Aorta (tissue), 5 donors: ENCODE measurements around the gene CSF2. TPM values are rescaled to one million over a fixed set of nuclear protein-coding genes. Genes with fewer than 3 reads are reported as not detected.

ENCODE experiments used
- ATAC-seq: fragments of 200-7000 bp; cut with Tn5 transposase; one replicate; pipeline ENCODE4 v1.9.1; 2022; ENCODE audit warnings: moderate library complexity; ENCODE audit not compliant: low FRiP score
- DNase-seq, 2 donors: peaks; one replicate each; pipeline ENCODE4 v3.0.0-alpha.2; 2020
- H3K27ac ChIP-seq, 2 donors: one replicate each; pipeline ENCODE4 v1.5.1; 2013; ENCODE audit warnings: low read length in 2 of 2, mild to moderate bottlenecking in 2 of 2, moderate library complexity in 2 of 2, control low read depth in 1 of 2, inconsistent platforms in 1 of 2, low read depth in 1 of 2
- H3K27me3 ChIP-seq, 2 donors: one replicate each; pipeline ENCODE4 v1.6.1; 2013; ENCODE audit warnings: control low read depth in 1 of 2, low read length in 1 of 2, mild to moderate bottlenecking in 1 of 2, moderate library complexity in 1 of 2; ENCODE audit not compliant: insufficient read depth in 2 of 2, control insufficient read depth in 1 of 2
- H3K36me3 ChIP-seq, 2 donors: one replicate each; pipeline ENCODE4 v1.6.1; 2013; ENCODE audit warnings: control low read depth in 1 of 2, low read length in 1 of 2, mild to moderate bottlenecking in 1 of 2; ENCODE audit not compliant: insufficient read depth in 2 of 2, control insufficient read depth in 1 of 2
- H3K4me1 ChIP-seq, 2 donors: one replicate each; pipeline ENCODE4 v1.6.1; 2013; ENCODE audit warnings: low read length in 2 of 2, control low read depth in 1 of 2, mild to moderate bottlenecking in 1 of 2, moderate library complexity in 1 of 2; ENCODE audit not compliant: insufficient read depth in 2 of 2, control insufficient read depth in 1 of 2
- H3K4me3 ChIP-seq, 2 donors: one replicate each; pipeline ENCODE4 v1.5.1; 2013; ENCODE audit warnings: low read length in 2 of 2, control low read depth in 1 of 2, mild to moderate bottlenecking in 1 of 2
- H3K9me3 ChIP-seq: one replicate; pipeline ENCODE4 v1.6.1; 2013; ENCODE audit warnings: mild to moderate bottlenecking, low read length; ENCODE audit not compliant: control insufficient read depth
- WGBS, 2 donors: extraction: QIAGEN DNeasy Blood & Tissue Kit; methylation state at CpG; one replicate each; pipeline ENCODE4 v1.1.7; 2013; 5-methylcytosine and 5-hydroxymethylcytosine counted together
- intact Hi-C, 2 donors: fragments of 100-400 bp; cut with DNase I; formaldehyde crosslinking; loops; one replicate each; pipeline versions ENCODE4 v1.14.2 to v1.15.0; 2022
- polyA plus RNA-seq, 2 donors: library from polyadenylated mRNA; stranded (reverse); fragments of 200-250 nt; gene quantifications; one replicate each; pipeline ENCODE4 v1.2.3, GENCODE V29; 2013
- total RNA-seq, 2 donors: library from RNA; stranded (reverse); fragmentation: NEBNext Ultra II Directional; extraction: Animal tissue kit (Norgen Biotek cat#: 25700); gene quantifications; one replicate each; pipeline ENCODE4 v1.2.1, GENCODE V29; 2021
- donor health status: healthy with polysubstance abuse.
- donor health status: Bipolar disorder and iron deficiency.
- donor health status: DM: no; HTN: no; CAD: no.
- donor health status: DM: no; HTN: no; CAD: no.
- donor health status: DM: yes; HTN: yes; CAD: no.

Gene CSF2
- total and polyA plus RNA-seq, 4 donors: 0.51 TPM; not detected in 3

- DNase-seq (peak; percentile 22 to 71), ATAC-seq (no peak)
- Histone ChIP-seq H3K9me3 (no peaks in the 10 kb centered on the region), H3K27me3 (no peaks in the 10 kb centered on the region), H3K36me3 (no peaks in the 10 kb centered on the region), H3K4me3 (no peak overlapping the region), H3K4me1 (no peaks in the 10 kb centered on the region), H3K27ac (no peak overlapping the region)
- intact Hi-C loops: no loop called here
- WGBS, 2 donors: 75 to 77% methylated on average over 10 of the region's 10 CpGs
Observed at GRCh38 chr5:132052520-132052919, 21.1 kb upstream of the CSF2 start.

GRCh38 chr5:132053483-132053882, 20.1 kb upstream of the CSF2 start:
- 88 to 94% methylated on average over 4 of the region's 4 CpGs for WGBS, 2 donors
- Histone ChIP-seq H3K36me3 (no peaks in the 10 kb centered on the region), H3K27me3 (no peaks in the 10 kb centered on the region), H3K4me3 (no peak overlapping the region), H3K4me1 (no peaks in the 10 kb centered on the region), H3K9me3 (no peaks in the 10 kb centered on the region), H3K27ac (no peak overlapping the region)
- no peak for DNase-seq
- no peak for ATAC-seq
- intact Hi-C loops: no loop called here

DNA sequence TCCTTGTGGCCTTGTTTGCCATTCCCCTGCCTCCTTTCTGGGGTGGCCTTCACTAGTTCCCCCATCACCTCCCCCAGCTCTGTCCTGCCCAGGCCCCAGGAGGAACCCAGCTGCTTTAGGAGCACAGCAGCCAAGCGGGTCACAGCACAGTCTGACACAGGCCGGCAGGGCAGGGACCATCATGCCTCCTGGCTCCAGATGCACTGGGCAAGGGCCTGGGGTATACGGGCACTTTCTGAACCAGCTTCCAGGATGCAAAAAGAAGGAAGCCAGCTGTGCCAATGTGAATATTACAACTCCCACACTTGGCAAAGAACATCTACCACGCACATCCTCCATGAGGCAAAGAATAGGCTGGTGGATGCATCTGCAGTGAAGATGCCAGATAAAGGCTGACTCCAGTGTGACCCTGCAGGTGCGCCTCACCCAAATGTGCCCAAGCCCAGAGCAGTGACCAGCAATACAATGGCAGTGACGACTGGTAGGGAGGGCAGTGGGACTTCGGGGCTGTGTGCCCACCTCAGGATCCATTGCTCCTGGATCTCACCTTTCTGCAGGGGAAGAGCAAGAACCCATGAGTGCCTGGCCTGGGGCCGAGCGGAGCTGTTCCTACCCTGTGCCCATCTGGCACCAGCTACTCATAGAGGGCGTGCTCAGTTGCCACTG, 19.4 kb upstream of the CSF2 start:
- H3K4me3 ChIP-seq: no peak overlapping the region
- ATAC-seq (no peak), DNase-seq (no peak)
- H3K36me3 ChIP-seq: no peaks in the 10 kb centered on the region
- intact Hi-C loops: no loop called here
- no peaks in the 10 kb centered on the region for H3K4me1 ChIP-seq
- WGBS, 2 donors: 89 to 91% methylated on average over 10 of the region's 10 CpGs
- no peak overlapping the region for H3K27ac ChIP-seq
- H3K9me3 ChIP-seq: no peaks in the 10 kb centered on the region
- H3K27me3 ChIP-seq: no peaks in the 10 kb centered on the region

DNA sequence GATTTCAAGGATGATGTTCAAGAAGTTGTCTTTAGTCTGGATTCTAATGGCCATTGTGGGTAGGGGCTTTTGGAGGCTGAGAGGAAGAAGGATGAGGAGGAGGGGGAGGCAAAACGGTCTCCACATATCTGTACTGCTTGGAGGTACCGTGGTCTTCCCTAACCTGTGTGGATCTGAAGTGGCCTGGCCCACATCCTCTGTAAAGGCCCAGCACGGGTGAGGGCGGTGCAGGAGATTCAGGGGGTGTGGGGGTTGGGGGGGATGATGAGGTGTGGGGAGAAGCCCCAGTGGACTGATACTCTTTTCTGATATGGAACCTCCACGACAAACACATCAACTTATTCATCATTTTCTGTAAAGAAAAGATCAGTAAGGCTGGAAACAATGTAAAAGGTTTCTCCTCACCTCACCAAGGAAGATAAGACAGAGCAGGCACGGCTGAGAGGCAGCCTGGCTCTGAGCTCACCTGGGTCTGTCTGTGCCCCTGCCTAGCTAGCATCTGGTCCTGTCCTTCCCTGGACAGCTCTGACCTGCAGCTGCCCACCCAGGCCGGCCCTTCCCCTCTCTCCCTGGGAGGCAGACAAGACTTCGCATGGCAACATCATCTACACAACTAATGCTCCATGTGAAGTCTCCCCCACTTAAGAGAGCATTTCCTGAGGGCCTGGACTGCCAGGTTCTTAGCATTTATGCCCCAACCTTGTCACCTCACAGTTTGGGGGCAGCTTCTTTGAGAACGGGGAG, 18.7 kb upstream of the CSF2 start:
- ATAC-seq (no peak), DNase-seq (peak in 1 of 2 donors; percentile 24)
- Histone ChIP-seq H3K36me3 (no peaks in the 10 kb centered on the region), H3K9me3 (no peaks in the 10 kb centered on the region), H3K4me1 (no peaks in the 10 kb centered on the region), H3K27ac (no peak overlapping the region), H3K4me3 (no peak overlapping the region), H3K27me3 (no peaks in the 10 kb centered on the region)
- WGBS, 2 donors: 78 to 87% methylated on average over 9 of the region's 9 CpGs
- intact Hi-C loops: no loop called here

DNA sequence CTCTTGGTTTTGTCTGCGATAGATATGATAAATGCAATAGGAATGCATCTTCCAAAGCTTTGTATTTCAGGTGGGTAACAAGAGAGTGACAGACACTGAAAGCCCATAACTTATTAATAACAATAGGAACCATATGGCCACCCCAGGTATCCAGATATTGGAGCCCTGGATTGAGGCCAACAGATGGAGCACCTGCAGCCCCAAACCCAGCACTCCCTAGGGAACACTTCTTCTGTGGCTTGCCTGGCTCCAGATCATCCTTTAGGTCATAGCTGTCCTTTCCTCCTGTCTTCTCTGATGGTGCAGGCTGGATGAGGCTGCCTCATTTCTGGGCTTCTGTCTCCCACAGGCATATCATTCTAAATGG, 18.2 kb upstream of the CSF2 start:
- ATAC-seq (no peak), DNase-seq (no peak)
- Histone ChIP-seq H3K36me3 (no peaks in the 10 kb centered on the region), H3K27me3 (no peaks in the 10 kb centered on the region), H3K27ac (no peak overlapping the region), H3K4me3 (no peak overlapping the region), H3K4me1 (no peaks in the 10 kb centered on the region), H3K9me3 (no peaks in the 10 kb centered on the region)
- intact Hi-C loops: no loop called here
- WGBS, 2 donors: 97 to 99% methylated on average over 1 of the region's 1 CpG

DNA sequence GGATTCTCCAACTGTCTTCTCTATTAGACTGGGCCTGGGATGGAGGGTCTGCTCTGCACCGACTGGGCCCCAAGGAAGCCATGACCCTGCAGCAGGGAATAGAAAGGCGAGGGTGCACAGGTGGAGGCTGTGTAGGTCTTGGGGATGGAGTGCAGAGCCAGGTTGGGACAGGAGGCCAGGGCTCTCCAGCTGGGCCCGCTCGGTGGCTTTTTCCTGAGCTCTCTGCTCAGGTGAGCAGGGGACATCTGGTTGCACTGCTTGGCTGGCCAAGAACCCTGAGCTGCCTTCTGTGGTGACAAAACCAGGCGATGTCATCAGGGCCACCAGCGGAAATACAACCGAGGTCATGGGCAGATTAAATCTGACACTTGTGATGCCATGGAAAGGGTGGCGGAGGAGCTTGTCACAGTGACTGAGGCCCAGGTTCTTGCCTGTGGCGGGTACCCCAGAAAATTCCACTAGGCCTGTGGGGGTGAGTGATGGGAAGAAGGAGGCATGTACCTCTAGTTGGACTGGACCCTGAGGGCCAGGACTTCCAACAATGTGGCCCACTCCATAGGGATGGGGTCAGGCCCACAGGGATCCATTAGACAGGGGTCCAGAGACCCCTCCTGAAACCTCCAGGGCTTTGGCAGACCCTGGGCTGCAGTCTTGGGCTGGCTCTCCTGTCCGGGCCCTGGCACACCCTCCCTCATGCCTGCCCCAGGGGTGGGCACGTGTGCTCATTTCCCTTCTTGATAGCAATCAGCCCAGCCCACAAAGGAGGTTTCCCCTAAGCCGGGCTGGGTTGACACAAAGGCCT, 17.6 kb upstream of the CSF2 start:
- DNase-seq: peak; percentile 41 to 70
- H3K27me3 ChIP-seq: no peaks in the 10 kb centered on the region
- intact Hi-C loops: no loop called here
- ATAC-seq: no peak
- no peaks in the 10 kb centered on the region for H3K9me3 ChIP-seq
- no peak overlapping the region for H3K4me3 ChIP-seq
- H3K4me1 ChIP-seq: no peaks in the 10 kb centered on the region
- H3K27ac ChIP-seq: no peak overlapping the region
- WGBS, 2 donors: 84 to 86% methylated on average over 12 of the region's 12 CpGs
- no peaks in the 10 kb centered on the region for H3K36me3 ChIP-seq

GRCh38 chr5:132056610-132057497, 16.7 kb upstream of the CSF2 start:
- intact Hi-C loops: no loop called here
- no peak for ATAC-seq
- no peak overlapping the region for H3K27ac ChIP-seq
- WGBS, 2 donors: 89 to 93% methylated on average over 14 of the region's 14 CpGs
- no peaks in the 10 kb centered on the region for H3K4me1 ChIP-seq
- no peak overlapping the region for H3K4me3 ChIP-seq
- no peaks in the 10 kb centered on the region for H3K9me3 ChIP-seq
- H3K27me3 ChIP-seq: no peaks in the 10 kb centered on the region
- peak; percentile 27 to 53 for DNase-seq
- no peaks in the 10 kb centered on the region for H3K36me3 ChIP-seq

- Histone ChIP-seq H3K27me3 (no peaks in the 10 kb centered on the region), H3K27ac (no peak overlapping the region), H3K36me3 (no peaks in the 10 kb centered on the region), H3K9me3 (no peaks in the 10 kb centered on the region), H3K4me1 (no peaks in the 10 kb centered on the region), H3K4me3 (no peak overlapping the region)
- intact Hi-C loops: no loop called here
- WGBS, 2 donors: 88 to 91% methylated on average over 12 of the region's 12 CpGs
- ATAC-seq: no peak
- peak; percentile 17 to 44 for DNase-seq
Observed at GRCh38 chr5:132057498-132058255, 15.9 kb upstream of the CSF2 start.
